Activated naive CD8-positive, alpha-beta T cell treated with anti-CD3 and anti-CD28 coated beads, Interleukin-2, amount 50 U/mL, for 16 hours (primary cell): ENCODE data around the gene LTBP1.
"Not testable (repeated sequence)": the region's sequence is repeated elsewhere in the genome, so short reads cannot be mapped to it uniquely, and the experiment has no call there.

Experiments
- DNase-seq: peaks from one replicate; pipeline ENCODE4 v3.0.0-alpha.2; 2020; ENCODE audit warnings: low read depth, low spot score

Gene LTBP1

GRCh38 chr2:33375054-33375453 is 428.3 kb downstream of the LTBP1 start:
- DNase-seq = no peak

GRCh38 chr2:33377048-33377447 is 430.3 kb downstream of the LTBP1 start:
- no peak for DNase-seq

GRCh38 chr2:33378556-33379210 is 431.9 kb downstream of the LTBP1 start:
- no peak for DNase-seq

- no peak for DNase-seq
Measured at GRCh38 chr2:33380001-33380609, 433.4 kb downstream of the LTBP1 start.

- DNase-seq = no peak
Measured at GRCh38 chr2:33380719-33381118, 434.0 kb downstream of the LTBP1 start.

GRCh38 chr2:33381301-33381858 is 434.6 kb downstream of the LTBP1 start:
- no peak for DNase-seq

GRCh38 chr2:33383855-33384598 is 437.3 kb downstream of the LTBP1 start:
- DNase-seq = no peak

- no peak for DNase-seq
Measured at GRCh38 chr2:33384599-33384961, 437.8 kb downstream of the LTBP1 start.

- DNase-seq = no peak
Measured at GRCh38 chr2:33388996-33389395, 442.2 kb downstream of the LTBP1 start.

GRCh38 chr2:33389695-33390094 is 442.9 kb downstream of the LTBP1 start:
- DNase-seq = not testable (repeated sequence)

GRCh38 chr2:33391529-33392255 is 444.9 kb downstream of the LTBP1 start:
- DNase-seq = no peak

GRCh38 chr2:33392366-33392765 is 445.6 kb downstream of the LTBP1 start:
- DNase-seq = no peak

GRCh38 chr2:33395034-33395433 is 448.3 kb downstream of the LTBP1 start:
- DNase-seq = no peak

- DNase-seq = no peak
Measured at GRCh38 chr2:33395655-33396249, 449.0 kb downstream of the LTBP1 start.

GRCh38 chr2:33404321-33404720 is 457.6 kb downstream of the LTBP1 start:
- no peak for DNase-seq

- no peak for DNase-seq
Measured at GRCh38 chr2:33406622-33407021, 459.9 kb downstream of the LTBP1 start.

GRCh38 chr2:33408109-33408508 is 461.4 kb downstream of the LTBP1 start:
- no peak for DNase-seq

GRCh38 chr2:33409417-33409955 is 462.7 kb downstream of the LTBP1 start:
- no peak for DNase-seq

- DNase-seq = no peak
Measured at GRCh38 chr2:33411765-33412164, 465.0 kb downstream of the LTBP1 start.

- DNase-seq = no peak
Measured at GRCh38 chr2:33412920-33413319, 466.2 kb downstream of the LTBP1 start.

- no peak for DNase-seq
Measured at GRCh38 chr2:33419581-33420200, 472.9 kb downstream of the LTBP1 start.
